Fibroblast of pulmonary artery (primary cell): ENCODE results near the gene SETBP1.

Source experiments
- DNase-seq: peaks from one replicate; pipeline ENCODE4 v3.0.0-alpha.2; 2010; ENCODE audit warnings: low read depth
- H3K4me3 ChIP-seq: replicated peaks from 2 replicates; pipeline ENCODE4 v1.5.1; 2011; ENCODE audit warnings: low read depth, mild to moderate bottlenecking, control low read depth, low read length, moderate library complexity
- TF ChIP-seq, protein P1 (sequence below): IDR thresholded peaks from 2 replicates; pipeline ENCODE4 v1.5.1; 2011; ENCODE audit warnings: mild to moderate bottlenecking, control low read depth, low read length, inconsistent platforms; ENCODE audit errors: missing control alignments

SETBP1 gene

DNA sequence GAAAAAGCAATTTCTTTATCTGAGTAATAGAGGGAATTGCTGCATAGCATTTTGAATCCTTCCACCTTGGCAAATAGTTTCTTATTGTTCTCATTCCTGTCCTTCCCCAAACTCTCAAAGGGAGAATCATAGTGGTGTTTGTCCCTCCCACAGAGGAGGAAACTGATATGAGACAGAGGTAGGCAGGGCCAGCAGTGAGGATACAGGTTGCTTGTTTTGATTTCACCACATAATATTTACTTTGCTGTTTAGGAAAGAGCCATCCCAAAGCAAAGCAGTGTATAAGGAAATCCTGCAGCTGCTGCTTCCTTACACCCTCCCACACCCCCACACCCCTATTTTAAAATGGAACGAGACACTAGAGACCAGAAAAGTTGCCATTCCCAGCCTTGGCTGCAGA is 195.3 kb downstream of the SETBP1 start:
- no peak overlapping the region for H3K4me3 ChIP-seq
- DNase-seq: no peak
- TF ChIP-seq, protein P1, sequence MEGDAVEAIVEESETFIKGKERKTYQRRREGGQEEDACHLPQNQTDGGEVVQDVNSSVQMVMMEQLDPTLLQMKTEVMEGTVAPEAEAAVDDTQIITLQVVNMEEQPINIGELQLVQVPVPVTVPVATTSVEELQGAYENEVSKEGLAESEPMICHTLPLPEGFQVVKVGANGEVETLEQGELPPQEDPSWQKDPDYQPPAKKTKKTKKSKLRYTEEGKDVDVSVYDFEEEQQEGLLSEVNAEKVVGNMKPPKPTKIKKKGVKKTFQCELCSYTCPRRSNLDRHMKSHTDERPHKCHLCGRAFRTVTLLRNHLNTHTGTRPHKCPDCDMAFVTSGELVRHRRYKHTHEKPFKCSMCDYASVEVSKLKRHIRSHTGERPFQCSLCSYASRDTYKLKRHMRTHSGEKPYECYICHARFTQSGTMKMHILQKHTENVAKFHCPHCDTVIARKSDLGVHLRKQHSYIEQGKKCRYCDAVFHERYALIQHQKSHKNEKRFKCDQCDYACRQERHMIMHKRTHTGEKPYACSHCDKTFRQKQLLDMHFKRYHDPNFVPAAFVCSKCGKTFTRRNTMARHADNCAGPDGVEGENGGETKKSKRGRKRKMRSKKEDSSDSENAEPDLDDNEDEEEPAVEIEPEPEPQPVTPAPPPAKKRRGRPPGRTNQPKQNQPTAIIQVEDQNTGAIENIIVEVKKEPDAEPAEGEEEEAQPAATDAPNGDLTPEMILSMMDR: no peak

DNA sequence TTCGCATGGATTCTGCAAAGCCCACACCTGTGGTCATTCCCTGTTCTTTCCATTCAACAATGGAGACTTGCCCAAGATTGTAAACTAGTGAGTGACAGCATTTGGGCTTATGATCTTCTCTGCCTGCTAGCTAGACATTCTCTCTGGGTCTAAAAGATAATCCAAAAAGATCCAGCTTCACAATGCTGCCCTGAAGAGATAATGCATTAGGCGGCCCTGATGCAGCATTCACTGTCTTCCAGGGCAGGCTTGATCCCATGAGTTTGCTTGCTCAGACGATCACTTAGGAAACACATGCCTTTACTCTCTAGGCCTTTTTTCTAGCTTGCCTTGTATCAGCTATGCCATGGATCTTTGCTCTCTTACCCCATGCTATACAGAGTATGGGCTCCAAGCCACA is 196.1 kb downstream of the SETBP1 start:
- TF ChIP-seq, protein P1: no peak
- no peak overlapping the region for H3K4me3 ChIP-seq
- no peak for DNase-seq

DNA sequence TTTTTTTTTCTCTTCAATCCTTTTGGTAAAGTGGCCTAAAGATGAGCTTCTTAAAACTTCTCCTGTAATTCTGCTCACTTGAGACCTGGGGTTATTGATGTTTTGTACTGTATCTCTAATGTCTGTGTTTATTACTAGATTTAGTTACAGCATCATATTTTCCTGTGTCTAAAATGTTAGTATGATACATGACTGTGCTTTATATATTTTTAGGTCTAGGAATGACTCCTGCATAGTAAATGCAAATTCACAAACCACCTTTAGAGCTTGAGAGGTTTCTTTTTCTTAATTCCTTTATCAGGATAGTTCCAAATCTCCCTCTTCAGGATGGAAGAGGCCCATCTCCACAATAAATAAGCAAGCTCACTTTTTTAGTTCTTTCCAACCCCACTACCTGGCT is 197.6 kb downstream of the SETBP1 start:
- TF ChIP-seq, protein P1: no peak
- DNase-seq: no peak
- H3K4me3 ChIP-seq: no peak overlapping the region

DNA sequence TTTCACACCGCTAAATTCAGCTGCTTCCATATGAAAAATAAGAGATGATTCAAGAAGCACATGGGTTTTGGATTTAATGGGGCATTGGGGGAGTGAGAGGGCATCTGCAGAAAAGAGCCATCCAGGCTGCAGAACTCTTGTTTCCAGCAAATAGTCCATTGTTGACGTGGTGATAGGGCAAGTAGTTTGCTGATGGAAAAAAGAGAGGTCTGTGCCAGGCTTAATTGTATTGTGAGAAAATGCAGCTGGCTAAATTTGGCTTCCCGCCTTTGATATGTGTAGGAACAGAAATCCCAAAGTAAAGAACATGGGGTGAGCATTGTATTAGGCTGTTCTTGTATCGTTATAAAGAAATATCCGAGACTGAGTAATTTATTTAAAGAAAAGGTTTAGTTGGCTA is 199.5 kb downstream of the SETBP1 start:
- TF ChIP-seq, protein P1: no peak
- DNase-seq: peak; percentile 11
- no peak overlapping the region for H3K4me3 ChIP-seq

DNA sequence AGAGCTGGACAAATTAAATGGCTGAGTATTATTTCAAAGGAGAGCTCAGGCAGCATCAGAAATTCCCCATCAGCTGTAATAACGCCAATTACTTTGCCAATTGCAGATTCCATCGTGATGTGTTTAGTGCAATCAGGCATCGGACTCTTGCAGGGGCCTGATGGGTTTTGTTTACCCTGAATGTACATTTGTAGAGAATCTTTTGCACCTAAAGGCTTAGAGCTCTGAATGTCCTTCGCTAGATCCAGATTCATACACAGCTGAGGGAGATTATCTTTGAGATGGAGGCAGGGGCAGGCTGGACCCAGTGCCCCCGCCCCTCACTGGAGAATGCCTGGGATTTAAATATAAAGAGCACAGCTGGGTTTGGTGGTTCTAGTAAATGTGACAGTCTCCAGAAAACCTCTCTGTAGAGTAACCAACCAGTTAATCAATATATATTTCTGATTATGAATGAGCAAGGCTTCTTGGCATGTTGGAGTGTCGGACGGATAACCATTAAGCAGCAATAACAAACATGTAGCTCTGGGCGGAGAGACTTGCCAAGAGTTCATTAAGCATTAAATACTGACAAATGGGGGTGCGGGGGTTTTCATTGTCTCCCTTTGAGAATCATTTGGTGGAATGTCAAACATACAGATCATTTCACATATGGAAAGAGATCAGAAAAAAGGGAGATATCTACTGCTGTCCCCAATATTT is 200.9 kb downstream of the SETBP1 start:
- H3K4me3 ChIP-seq: no peak overlapping the region
- DNase-seq: no peak
- TF ChIP-seq, protein P1: no peak

DNA sequence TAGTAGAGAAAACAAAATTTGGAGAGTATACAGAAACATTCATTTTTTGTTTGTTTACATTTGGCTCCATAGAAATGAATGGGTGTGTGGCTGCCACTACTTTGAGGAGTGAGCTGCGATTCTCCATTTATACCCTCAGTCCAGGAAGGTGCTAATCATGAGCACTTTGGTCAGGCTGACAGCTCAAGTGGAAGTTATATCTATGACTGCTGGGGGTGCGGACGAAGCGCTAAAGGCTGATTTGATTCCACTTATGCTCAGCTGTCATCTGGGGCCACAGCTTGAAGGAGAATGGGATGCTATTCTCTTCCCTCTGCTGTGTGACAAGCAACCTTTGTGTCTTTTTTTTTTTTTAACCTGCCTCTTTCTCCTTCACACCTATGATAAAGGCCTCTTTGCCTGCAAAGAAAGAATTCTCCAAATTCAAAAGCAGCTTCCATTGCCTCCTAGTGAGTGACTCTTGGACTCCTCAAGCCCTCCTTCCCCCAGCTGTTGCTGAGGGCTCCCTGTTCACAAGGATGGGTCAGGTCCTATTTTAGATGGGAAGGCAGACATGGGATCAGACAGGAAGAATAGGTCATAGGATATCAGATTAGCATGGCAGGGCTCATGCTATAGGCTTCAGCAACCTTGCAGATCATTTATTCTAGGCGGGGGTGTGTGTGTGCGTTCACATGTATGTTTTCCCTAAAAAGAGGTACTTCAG is 201.6 kb downstream of the SETBP1 start:
- TF ChIP-seq, protein P1: no peak
- no peak for DNase-seq
- no peak overlapping the region for H3K4me3 ChIP-seq
